Stimulated activated CD4-positive, alpha-beta T cell treated with anti-CD3 and anti-CD28 coated beads, Interleukin-1b, Interleukin-23, amount 100 ng/mL, for 4 hours (primary cell): ENCODE data around the gene TYW5.

Experiments
- DNase-seq, 2 donors: peaks; one replicate each; pipeline ENCODE4 v3.0.0-alpha.2; 2020; ENCODE audit warnings: low read depth in 2 of 2

The TYW5 gene

DNA sequence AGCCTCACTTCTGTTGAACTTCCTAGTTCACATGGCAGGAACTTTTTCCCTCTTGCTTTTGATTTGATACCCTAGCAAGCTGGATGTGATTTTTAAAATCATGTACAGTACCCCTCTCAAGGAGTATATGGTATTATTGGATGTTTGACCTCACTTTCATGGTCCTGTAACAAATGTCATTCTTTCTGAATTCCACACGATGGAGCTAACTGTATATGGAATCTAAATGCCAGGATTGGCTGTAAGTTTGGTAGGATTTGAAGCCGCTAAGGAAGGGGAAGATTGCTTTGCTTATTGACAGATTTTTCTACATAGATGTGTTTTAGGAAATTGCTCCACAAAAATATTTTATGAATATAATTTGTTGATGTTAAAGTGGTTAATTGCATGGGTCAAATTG lies 18.4 kb upstream of the TYW5 start:
- DNase-seq: no peak

DNA sequence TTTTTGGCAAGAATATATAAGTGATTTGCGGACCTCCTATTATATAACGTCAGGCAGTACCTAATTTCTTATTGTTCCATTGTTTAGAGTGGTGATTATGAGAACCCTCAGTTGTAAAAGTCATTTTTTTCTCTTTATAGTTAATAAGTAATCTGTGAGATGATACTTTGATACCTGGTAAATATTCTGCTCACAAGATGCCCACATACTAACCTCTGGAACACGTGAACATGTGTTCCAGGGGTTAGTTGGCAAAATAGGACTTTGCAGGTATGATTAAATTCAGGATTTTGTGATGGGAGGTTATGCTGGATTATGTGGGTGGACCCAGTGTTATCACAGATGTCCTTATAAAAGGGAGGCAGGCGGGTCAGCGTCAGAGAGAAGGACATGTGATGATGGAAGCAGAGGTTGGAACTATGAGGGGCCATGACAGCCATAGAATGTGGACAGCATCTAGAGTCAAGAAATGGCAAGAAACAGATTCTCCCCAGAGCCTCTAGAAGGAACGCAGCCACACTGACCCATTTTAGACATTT lies 16.9 kb upstream of the TYW5 start:
- DNase-seq: no peak

DNA sequence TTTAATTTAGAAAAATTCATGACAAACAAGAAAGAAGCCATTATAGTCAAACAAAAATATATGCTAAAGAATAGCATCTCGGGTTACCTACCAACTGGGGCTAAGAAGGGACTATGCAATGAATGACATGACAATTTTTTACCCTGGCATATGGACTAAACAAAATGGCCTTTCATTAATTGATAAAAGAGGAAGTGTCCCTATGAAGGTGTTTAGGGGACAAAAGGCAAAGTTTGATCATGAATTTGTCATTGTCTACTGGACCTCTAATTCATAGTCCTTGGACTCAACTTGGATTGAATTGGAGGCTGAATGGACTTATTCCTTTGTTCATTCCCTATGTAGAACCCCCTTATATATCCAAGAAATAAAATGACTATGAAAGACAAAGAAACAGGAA lies 12.8 kb upstream of the TYW5 start:
- no peak for DNase-seq

DNA sequence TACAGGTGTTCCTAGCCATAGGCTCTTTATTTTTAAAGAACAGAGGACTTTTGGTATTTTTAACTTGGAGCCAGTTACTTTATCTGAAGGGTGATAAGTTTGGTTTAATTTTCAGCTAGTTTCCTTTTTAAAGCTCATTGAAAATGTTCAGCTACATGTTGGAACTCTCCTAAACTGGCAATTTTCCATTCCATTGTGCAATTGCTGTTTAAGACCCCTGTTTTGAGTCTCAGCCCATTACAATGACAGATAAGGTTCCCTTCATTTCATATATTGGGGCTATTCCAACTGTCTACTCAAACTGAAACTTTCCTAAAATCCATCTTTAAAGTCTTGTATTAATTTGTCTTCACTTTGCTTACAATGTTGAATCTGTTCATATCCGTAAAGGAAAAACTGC lies 11.7 kb upstream of the TYW5 start:
- no peak for DNase-seq

DNA sequence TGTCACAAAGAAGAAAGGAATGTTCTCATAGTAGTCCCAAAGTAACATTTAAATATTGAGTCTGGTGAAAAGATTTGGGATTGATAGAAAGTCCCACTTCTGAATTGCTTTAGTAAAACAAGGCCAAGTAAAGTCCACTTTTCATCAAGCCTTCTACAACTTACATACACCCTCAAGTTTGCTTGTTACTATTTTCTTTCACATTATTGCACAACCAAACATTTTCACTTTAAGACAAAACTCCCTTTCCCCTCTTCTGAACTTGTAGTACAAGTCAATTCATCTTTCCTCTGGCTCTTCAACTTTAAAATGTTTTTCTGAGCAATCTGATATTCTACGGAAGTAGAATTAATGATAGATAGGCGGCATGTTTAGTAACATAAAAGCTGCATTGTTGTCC lies 11.1 kb upstream of the TYW5 start:
- no peak for DNase-seq

DNA sequence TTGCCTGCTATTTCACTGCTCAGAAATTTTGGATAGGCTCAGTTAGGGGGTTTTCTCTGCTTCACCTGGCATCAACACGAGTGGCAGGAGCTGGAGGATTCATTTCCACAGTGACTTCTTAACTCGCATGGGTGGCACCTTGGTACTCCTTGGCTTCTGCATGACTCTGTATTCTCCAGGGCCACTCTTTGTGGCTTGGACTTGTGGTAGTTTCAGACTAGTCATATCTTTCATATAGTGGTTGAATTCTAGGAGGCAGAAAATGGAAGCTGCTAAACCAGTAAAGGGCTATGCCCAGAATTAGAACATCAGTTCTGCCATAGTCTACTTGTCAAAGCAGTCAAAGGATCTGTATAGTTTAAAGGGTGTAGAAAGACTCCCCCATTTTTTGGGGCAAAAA lies 6.9 kb upstream of the TYW5 start:
- no peak for DNase-seq

DNA sequence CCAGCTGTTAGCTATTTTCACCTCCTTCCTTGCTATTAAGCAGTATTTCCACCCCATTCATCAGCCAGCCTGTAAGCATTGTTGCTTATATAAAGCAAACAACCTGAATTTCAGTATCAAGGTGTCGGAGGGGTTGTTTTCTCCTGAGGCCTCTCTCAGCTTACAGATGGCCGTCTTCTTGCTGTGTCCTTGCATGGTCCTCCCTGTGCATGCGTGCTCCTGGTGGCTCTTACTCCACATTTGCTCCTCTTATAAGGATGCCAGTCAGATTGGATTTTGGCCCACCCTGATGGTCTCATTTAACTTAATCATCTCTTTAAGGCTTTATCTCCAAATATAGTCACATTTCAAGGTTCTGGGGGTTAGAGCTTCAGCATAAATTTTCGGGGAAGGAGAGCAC lies 2.7 kb upstream of the TYW5 start:
- no peak for DNase-seq

DNA sequence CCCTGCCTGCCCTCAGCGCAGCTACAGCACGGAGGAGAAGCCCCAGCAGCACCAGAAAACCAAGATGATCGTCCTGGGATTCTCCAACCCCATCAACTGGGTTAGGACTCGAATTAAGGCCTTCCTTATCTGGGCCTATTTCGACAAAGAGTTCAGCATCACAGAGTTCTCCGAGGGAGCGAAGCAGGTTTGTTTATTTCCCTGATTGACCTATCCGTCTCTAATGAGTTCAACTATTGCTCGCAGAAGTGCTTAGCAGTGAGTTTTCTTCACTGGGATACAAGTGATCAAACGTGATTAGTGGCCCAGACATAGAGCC lies 730 bp upstream of the TYW5 start:
- DNase-seq: no peak

DNA sequence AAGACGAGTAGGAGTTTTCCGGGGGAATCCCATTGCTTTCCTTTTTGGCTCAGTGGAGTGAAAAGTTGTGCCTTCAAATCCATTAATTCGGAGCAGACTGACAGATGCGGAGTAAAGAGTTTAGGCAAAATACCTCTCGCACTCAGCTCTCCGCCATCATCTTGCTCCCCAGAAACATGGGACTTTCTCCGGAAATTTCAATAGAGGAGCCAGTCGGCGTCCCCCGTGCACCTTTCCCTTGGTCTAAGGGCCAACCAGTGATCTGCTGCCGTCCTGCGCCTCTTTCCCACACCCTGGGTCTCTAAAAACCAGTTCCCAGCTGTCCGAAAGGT lies 318 bp downstream of the TYW5 start:
- no peak for DNase-seq

DNA sequence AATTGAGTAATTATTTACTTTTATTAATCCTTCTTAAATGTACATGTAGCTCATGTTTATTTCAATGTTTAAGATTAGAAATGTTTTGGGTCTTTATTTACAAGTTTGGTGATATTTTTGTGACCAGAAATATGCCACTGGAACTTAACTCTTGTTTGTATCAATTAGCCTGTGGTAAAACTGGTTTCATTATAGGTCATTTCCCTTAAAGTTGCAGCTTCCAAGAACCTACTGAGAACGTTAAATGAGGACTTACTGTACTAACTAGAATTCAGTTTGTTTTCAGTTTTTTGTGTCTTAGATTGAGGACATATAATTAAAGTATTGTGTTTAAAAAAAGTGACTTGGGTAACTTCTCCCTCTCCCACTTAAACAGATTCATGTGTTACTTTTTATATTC lies 4.3 kb downstream of the TYW5 start:
- DNase-seq: no peak

DNA sequence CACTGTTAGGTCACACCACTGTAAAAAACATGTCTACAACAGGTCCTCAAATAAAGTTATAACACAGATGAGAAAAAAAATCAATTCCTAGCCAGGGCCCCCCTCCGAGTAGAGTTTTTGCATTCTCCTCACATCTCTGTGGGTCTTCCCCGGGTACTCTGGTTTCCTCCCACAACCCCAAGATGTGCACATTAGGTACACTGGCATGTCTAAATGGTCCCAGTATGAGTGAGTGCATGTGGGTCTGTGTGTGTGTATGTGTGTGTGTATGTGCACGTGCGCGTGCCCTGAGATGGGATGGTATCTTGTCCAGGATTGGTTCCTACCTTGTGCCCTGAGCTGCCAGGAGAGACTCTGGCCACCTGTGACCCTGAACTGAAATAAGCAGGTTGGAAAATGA lies 4.9 kb downstream of the TYW5 start:
- DNase-seq: no peak

DNA sequence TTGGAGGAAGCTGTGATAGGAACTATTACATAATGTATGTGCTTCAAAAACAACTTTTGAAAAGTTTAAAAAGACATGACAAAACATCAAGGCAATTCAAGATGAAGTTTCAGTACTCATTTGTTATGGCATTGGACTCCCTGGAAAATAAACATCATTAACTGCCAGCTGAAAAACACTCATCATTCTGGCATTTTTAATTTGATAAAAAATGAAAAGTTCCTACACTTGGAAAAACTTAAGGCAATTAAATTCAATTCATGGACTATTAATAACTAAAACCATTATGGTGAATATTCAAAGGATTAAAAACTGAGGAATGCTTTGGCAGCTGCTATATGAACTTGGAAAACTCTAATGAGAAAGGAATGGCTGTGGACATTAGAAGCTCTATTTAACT lies 8.5 kb downstream of the TYW5 start:
- no peak for DNase-seq

DNA sequence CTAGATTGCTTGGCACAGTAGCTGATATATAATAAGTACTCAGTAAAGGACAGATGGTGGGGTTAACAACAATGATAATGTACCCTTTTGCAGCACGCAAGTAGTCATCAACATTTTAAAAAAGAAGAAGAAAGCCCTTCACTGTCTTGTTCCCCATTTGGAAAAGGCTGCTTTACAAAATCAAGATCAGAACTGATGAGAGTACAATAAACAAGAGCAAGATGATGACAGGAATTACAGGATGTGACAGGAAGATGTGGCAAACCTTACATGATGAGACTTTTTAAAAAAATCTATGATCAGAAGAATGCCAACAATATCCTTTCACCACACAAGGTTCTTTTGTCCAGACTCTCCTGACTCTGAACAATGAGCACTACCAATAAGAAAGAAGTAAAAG lies 9.1 kb downstream of the TYW5 start:
- no peak for DNase-seq

DNA sequence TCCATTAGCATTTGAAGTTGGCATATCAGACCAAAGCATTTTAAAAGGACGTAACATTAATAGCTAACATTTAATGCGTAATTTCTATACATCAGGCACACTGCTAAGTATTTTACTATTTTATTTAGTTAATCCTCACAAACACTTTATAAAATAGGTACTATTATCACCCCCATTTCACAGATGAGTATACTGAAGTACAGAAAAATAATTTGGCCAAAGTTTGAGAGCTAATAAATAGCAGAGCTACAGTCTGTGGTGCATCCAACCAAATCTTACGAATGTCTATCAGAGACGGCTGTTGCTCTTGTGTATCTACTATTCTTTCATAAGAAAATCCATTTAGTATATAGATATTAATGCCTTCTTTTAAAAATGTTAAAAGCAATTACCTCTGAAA lies 11.9 kb downstream of the TYW5 start:
- DNase-seq: no peak

DNA sequence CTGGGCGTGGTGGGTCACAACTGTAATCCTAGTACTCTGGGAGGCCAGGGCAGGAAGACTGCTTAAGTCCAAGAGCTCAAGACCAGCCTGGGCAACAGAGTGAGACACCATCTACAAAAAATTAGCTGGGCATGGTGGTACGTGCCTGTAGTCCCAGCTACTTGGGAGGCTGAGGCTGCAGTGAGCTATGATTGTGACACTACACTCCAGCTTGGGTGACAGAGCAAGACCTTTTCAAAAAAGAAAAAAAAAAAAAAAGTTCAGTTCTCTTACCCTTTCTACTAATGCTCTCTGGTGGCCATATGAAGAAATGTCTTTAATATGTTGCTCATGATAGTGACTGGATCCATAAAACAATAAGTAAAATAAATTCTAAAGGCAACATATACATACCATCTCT lies 14.9 kb downstream of the TYW5 start:
- DNase-seq: no peak

DNA sequence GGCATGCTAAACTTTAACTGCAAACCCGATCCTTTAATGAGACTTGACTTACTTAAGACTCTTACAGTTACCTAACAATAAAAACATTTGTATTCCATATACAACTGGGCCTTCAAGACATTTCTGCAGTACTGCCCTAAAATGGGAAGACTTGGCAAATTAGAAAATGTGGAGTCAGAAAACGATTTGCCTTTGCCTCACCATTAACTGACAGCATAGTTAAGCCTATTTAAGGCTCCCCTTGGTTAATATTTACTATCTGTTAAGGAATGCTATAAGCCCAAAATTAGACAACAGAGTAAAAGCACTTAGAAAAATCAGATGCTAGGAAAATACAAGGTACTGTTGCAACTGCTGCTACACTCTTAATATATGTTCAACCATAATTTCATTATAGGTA lies 18.7 kb downstream of the TYW5 start:
- DNase-seq: no peak

DNA sequence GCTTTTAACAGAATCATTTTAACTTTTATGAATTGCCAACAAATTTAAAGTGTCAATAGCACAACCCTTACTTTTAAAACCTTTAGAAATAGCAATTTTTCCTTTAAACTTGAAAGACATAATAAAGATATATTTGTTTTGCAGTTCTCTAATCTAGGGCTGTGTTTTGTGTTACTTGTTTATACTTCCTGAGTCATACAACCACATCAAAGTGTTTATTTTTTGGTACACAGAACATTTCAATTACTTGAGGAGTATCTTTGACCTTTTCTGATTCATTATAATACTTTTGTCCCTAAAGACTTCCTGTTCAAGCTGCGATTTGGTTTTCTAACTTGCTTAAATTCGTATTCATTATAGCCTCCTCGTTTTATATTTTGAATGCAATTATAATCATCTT lies 21.8 kb downstream of the TYW5 start:
- no peak for DNase-seq

DNA sequence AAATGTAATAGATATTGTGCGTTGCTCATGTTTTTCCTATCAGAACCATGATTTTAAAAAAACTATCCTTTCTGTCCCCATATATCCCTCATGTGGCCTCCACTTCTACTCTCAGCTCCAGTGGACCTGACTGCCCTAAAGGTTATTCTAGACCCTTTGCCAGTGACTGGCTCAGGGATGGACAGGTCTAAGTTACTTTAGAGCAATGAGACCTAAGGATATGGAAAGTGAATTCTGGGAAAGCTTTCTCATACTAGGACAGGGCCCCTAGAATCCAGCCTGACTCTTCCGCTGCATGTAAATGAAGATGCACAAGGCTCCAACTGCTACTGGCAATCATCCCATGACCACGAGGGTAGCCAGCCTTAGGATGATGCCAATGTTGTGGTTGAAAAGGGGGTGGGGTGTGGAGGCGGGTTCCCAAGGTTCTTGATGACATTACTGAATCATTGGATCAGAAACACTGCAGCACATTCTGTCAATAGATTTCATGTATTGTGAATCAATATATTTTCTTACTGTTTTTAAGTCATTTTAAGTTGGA lies 22.9 kb downstream of the TYW5 start:
- no peak for DNase-seq

DNA sequence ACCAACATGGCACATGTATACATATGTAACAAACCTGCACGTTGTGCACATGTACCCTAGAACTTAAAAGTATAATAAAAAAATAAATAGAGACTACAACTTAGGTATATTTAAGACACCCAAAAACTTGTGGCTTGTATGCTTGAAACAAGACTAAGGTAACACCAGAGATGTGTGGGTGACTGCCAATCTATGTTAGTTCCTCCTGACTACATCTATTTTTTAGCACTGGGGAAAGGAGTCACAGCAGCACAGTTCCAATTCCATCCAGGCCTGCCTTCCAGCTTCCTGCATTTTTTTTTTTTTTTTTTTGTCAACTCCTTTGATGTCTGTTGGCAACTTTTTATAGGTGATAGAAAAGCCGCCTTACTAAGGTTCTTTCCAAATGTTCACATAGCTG lies 26.0 kb downstream of the TYW5 start:
- no peak for DNase-seq

DNA sequence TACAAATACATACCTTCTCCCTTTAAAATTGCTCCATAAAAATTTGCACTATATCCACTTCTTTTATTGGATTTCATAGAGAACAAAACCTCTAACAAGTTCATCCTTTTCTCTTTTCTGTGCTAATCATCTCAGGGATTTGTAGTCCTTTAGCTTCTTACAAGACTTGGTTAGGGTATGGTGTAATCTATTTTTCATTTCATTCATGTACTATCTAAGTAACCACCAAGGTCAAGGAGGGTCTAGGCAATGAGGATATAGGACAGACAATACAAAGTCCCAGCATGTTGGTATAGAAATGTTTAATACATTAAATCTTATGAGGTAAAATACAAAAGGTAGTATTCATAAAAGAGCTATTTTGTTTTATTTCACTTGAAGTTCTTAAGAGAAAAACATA lies 26.7 kb downstream of the TYW5 start:
- no peak for DNase-seq

DNA sequence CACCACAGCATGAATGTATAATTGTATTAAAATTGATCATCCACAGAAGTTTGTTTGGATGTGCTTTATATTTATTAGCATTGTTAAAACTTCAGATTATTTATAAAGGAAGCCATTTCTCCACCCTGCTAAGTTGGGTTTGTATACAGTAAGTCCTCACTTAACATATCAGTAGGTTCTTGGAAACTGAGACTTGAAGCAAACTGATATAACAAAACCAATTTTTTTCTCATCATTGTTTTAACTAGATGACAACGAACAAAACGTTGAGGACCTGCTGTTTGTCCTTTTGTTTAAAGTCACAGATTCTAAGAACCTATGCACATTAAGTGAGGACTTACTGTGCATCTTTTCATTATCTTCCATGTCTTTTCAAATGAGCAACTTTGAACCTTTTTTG lies 27.1 kb downstream of the TYW5 start:
- DNase-seq: no peak

DNA sequence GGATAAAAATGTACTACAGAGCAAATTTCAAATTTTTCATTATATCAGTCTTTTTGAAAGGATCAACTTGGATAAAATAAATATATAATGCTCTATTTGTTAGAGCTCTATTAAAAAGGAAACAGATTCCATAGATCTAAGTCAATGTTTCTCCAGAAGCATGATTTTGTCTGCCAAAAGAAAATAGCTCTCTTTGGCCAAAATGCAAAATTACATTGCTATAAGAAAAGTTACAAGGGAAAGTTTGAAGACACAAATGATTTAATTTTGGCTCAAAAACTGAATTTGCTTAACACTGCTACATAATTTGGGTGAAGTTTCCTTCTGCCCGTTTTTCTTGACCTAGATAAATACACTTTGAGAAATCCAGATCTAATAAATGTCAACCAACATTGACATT lies 28.5 kb downstream of the TYW5 start:
- no peak for DNase-seq

DNA sequence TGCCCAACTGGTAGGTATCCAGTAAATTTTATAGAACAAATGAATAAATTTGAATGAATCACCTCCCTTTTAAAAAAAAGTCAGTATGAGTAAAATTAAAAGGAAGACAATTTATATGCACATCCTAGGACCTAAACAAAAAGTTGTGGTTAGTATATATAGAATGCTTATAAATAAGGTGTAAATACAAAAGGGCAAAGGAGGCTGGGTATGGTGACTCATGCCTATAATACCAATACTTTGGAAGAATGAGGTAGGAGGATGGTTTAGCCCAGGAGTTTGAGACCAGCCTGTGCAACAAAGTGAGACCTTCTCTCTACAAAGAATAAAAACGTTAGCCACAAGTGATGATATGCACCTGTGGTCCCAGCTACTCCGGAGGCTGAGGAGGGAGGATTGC lies 31.4 kb downstream of the TYW5 start:
- no peak for DNase-seq

DNA sequence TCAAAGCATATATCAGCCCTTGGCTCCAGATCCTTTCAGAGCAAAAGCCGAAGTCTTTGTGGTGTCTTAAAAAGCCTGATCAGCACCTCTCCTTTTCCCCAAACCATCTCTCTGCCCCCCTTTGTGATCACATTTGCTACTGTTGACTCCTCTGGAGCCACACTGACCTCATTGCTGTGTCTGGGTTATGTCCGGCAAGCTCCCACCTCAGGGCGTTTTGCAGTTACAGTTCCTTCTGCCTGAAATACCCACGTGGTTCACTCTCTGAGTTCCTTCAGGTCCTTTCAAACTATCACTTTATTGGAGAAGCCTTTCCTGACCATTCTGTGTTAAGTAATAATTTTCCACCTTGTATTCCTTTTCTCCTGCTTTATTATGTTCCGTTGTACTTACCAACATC lies 32.4 kb downstream of the TYW5 start:
- DNase-seq: no peak

DNA sequence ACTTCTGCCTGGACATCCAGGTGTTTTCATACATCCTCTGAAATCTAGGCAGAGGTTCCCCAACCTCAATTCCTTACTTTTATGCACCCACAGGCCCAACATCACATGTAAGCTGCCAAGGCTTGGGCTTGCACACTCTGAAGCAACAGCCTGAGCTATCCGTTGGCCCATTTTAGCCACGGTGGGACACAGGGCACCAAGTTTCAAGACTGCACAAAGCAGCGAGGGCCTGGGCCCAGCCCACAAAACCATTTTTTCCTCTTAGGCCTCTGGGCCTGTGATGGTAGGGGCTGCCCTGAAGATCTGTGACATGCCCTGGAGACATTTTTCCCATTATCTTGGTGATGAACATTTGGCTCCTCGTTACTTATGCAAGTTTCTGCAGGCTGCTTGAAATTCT lies 38.3 kb downstream of the TYW5 start:
- DNase-seq: no peak
